Neural progenitor cell (in vitro differentiated cells): Measurements from ENCODE around the gene CHMP1B. TPM values are rescaled to one million over a fixed set of nuclear protein-coding genes. Genes with fewer than 3 reads are reported as not detected.

ENCODE experiments used
- DNase-seq: peaks from one replicate; pipeline ENCODE4 v3.0.0-alpha.2; 2016; ENCODE audit warnings: low spot score
- H2AFZ ChIP-seq: fragments of 200-600 bp; sonication (generic); replicated peaks from 2 replicates; pipeline ENCODE4 v1.6.1; 2016; ENCODE audit warnings: antibody characterized with exemption
- H3F3A ChIP-seq: fragments of 200-600 bp; sonication (generic); 2 replicates; pipeline ENCODE4 v1.6.1; 2016; ENCODE audit warnings: antibody characterized with exemption, low read depth
- H3K27ac ChIP-seq: fragments of 200-600 bp; sonication (generic); 2 replicates; pipeline ENCODE4 v1.5.1; 2016; ENCODE audit warnings: mild to moderate bottlenecking
- H3K27me3 ChIP-seq: fragments of 200-600 bp; sonication (generic); 2 replicates; pipeline ENCODE4 v1.6.1; 2016; ENCODE audit warnings: mild to moderate bottlenecking, moderate library complexity
- H3K36me3 ChIP-seq: fragments of 200-600 bp; sonication (generic); 2 replicates; pipeline ENCODE4 v1.5.1; 2016
- H3K4me1 ChIP-seq: fragments of 200-600 bp; sonication (generic); 2 replicates; pipeline ENCODE4 v1.6.1; 2016; ENCODE audit warnings: mixed run types
- H3K4me2 ChIP-seq: fragments of 200-600 bp; sonication (generic); 2 replicates; pipeline ENCODE4 v1.6.1; 2016
- H3K4me3 ChIP-seq: fragments of 200-600 bp; sonication (generic); 2 replicates; pipeline ENCODE4 v1.5.1; 2016
- H3K79me2 ChIP-seq: fragments of 200-600 bp; sonication (generic); 2 replicates; pipeline ENCODE4 v1.6.1; 2016; ENCODE audit warnings: low read depth
- H3K9ac ChIP-seq: fragments of 200-600 bp; sonication (generic); 2 replicates; pipeline ENCODE4 v1.6.1; 2016
- H3K9me3 ChIP-seq: fragments of 200-600 bp; sonication (generic); 2 replicates; pipeline ENCODE4 v1.5.1; 2016; ENCODE audit warnings: low read depth
- H4K20me1 ChIP-seq: fragments of 200-600 bp; sonication (generic); 2 replicates; pipeline ENCODE4 v1.6.1; 2016; ENCODE audit warnings: low read depth
- H3K27ac Mint-ChIP-seq: 3 replicates; pipeline ENCODE4 v1.8.0; 2021; ENCODE audit warnings: mixed read lengths
- H3K27me3 Mint-ChIP-seq: 2 replicates; pipeline ENCODE4 v1.8.0; 2022; ENCODE audit warnings: low read depth, mild to moderate bottlenecking, inconsistent platforms, moderate library complexity, mixed read lengths; ENCODE audit not compliant: insufficient read depth
- H3K36me3 Mint-ChIP-seq: 3 replicates; pipeline ENCODE4 v1.8.0; 2021; ENCODE audit warnings: mixed read lengths
- H3K4me1 Mint-ChIP-seq: 3 replicates; pipeline ENCODE4 v1.8.0; 2021; ENCODE audit warnings: mixed read lengths
- H3K4me3 Mint-ChIP-seq: 3 replicates; pipeline ENCODE4 v1.8.0; 2021; ENCODE audit warnings: mild to moderate bottlenecking, moderate library complexity, mixed read lengths
- H3K9me3 Mint-ChIP-seq: 3 replicates; pipeline ENCODE4 v1.8.0; 2020; ENCODE audit warnings: mixed read lengths
- CTCF ChIP-seq: fragments of 200-600 bp; sonication (generic); IDR thresholded peaks from 2 replicates; pipeline ENCODE4 v1.5.1; 2017; ENCODE audit warnings: antibody characterized with exemption, mild to moderate bottlenecking
- EZH2 ChIP-seq: fragments of 200-600 bp; sonication (generic); IDR thresholded peaks from 2 replicates; pipeline ENCODE4 v1.6.1; 2017; ENCODE audit warnings: antibody characterized with exemption, mild to moderate bottlenecking, moderate library complexity
- EZH2phosphoT487 ChIP-seq: fragments of 200-600 bp; sonication (generic); IDR thresholded peaks from 2 replicates; pipeline ENCODE4 v1.6.1; 2017; ENCODE audit warnings: antibody characterized with exemption
- total RNA-seq: library from RNA; depleted of rRNA; stranded (reverse); fragments of >200 nt; gene quantifications from 2 replicates; pipeline ENCODE4 v1.2.3, GENCODE V29; 2015; ENCODE audit warnings: low replicate concordance

The CHMP1B gene
- total RNA-seq, 1 donor from 2014 or later, result 62.9 TPM

GRCh38 chr18:11840493-11840892 is 10.7 kb upstream of the CHMP1B start:
- no peak overlapping the region for H3K27ac ChIP-seq
- Mint-ChIP-seq H3K27me3 (no peaks in the 10 kb centered on the region), H3K4me1 (peaks cover 12% of the 10 kb centered on the region), H3K27ac (peak overlapping the region; percentile 9), H3K36me3 (no peaks in the 10 kb centered on the region), H3K4me3 (no peak overlapping the region), H3K9me3 (no peaks in the 10 kb centered on the region)
- TF ChIP-seq CTCF, result peak; percentile 13
- TF ChIP-seq EZH2, result no peak
- H4K20me1 ChIP-seq, result no peaks in the 10 kb centered on the region
- H3K27me3 ChIP-seq, result no peaks in the 10 kb centered on the region
- no peaks in the 10 kb centered on the region for H3K9me3 ChIP-seq
- H2AFZ ChIP-seq, result peak overlapping the region; percentile 95
- peak; percentile 58 for DNase-seq
- H3K4me2 ChIP-seq, result no peak overlapping the region
- no peak overlapping the region for H3K9ac ChIP-seq
- H3K36me3 ChIP-seq, result no peaks in the 10 kb centered on the region
- no peaks in the 10 kb centered on the region for H3F3A ChIP-seq
- no peak overlapping the region for H3K4me3 ChIP-seq
- H3K79me2 ChIP-seq, result no peaks in the 10 kb centered on the region
- H3K4me1 ChIP-seq, result peaks cover 14% of the 10 kb centered on the region

- no peaks in the 10 kb centered on the region for H3F3A ChIP-seq
- H3K27ac ChIP-seq, result no peak overlapping the region
- H3K9ac ChIP-seq, result no peak overlapping the region
- TF ChIP-seq EZH2 (no peak), EZH2phosphoT487 (no peak)
- H3K36me3 ChIP-seq, result no peaks in the 10 kb centered on the region
- H3K79me2 ChIP-seq, result no peaks in the 10 kb centered on the region
- DNase-seq, result no peak
- Mint-ChIP-seq H3K4me3 (no peak overlapping the region), H3K36me3 (no peaks in the 10 kb centered on the region), H3K9me3 (no peaks in the 10 kb centered on the region), H3K27ac (no peak overlapping the region), H3K4me1 (peaks cover 12% of the 10 kb centered on the region), H3K27me3 (no peaks in the 10 kb centered on the region)
- H3K4me3 ChIP-seq, result no peak overlapping the region
- no peaks in the 10 kb centered on the region for H3K27me3 ChIP-seq
- H3K4me1 ChIP-seq, result peaks cover 14% of the 10 kb centered on the region
- no peak overlapping the region for H3K4me2 ChIP-seq
- no peaks in the 10 kb centered on the region for H3K9me3 ChIP-seq
- no peak overlapping the region for H2AFZ ChIP-seq
- no peaks in the 10 kb centered on the region for H4K20me1 ChIP-seq
These were observed 8.7 kb upstream of the CHMP1B start for GRCh38 chr18:11842562-11842961.

- peaks cover 13% of the 10 kb centered on the region for H3K4me1 ChIP-seq
- Mint-ChIP-seq H3K36me3 (no peaks in the 10 kb centered on the region), H3K4me1 (peaks cover 18% of the 10 kb centered on the region), H3K9me3 (no peaks in the 10 kb centered on the region), H3K27ac (no peak overlapping the region), H3K27me3 (no peaks in the 10 kb centered on the region), H3K4me3 (no peak overlapping the region)
- H3K27me3 ChIP-seq, result no peaks in the 10 kb centered on the region
- H3F3A ChIP-seq, result no peaks in the 10 kb centered on the region
- no peak overlapping the region for H3K4me2 ChIP-seq
- no peak overlapping the region for H3K4me3 ChIP-seq
- H3K36me3 ChIP-seq, result no peaks in the 10 kb centered on the region
- no peak overlapping the region for H3K27ac ChIP-seq
- no peak overlapping the region for H3K9ac ChIP-seq
- no peaks in the 10 kb centered on the region for H3K9me3 ChIP-seq
- TF ChIP-seq EZH2, result no peak
- no peak for TF ChIP-seq EZH2phosphoT487
- no peak for TF ChIP-seq CTCF
- H2AFZ ChIP-seq, result no peak overlapping the region
- DNase-seq, result no peak
- no peaks in the 10 kb centered on the region for H4K20me1 ChIP-seq
- H3K79me2 ChIP-seq, result no peaks in the 10 kb centered on the region
These were observed 6.8 kb upstream of the CHMP1B start for GRCh38 chr18:11844436-11844835.

DNA sequence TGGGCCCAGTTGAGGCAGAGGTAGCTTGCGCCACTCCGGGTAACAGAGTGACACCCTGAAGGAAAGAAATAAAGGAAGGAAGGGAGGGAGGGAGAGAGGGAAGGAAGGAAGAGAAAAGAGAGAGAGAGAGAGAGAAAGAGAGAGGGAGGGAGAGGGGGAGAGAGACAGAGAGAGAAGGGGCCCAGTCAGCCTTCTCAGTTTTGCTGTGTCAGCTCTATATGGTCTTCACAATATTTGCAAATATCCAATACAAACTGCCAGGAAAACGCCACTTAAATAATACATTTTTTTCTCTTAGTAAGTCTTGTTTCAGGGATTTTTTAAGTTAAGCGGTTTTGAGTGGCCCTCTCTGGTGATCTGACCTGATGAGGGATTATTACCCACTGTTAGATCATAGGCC is 5.6 kb upstream of the CHMP1B start:
- H3K36me3 ChIP-seq, result no peaks in the 10 kb centered on the region
- H3K4me2 ChIP-seq, result no peak overlapping the region
- peaks cover 11% of the 10 kb centered on the region for H3F3A ChIP-seq
- no peaks in the 10 kb centered on the region for H3K9me3 ChIP-seq
- H3K9ac ChIP-seq, result no peak overlapping the region
- no peak overlapping the region for H3K27ac ChIP-seq
- no peaks in the 10 kb centered on the region for H4K20me1 ChIP-seq
- no peak overlapping the region for H3K27ac Mint-ChIP-seq
- no peak for DNase-seq
- H3K27me3 ChIP-seq, result no peaks in the 10 kb centered on the region
- H3K4me3 ChIP-seq, result no peak overlapping the region
- H3K9me3 Mint-ChIP-seq, result no peaks in the 10 kb centered on the region
- H3K4me3 Mint-ChIP-seq, result no peak overlapping the region
- H3K4me1 Mint-ChIP-seq, result peaks cover 20% of the 10 kb centered on the region
- peaks cover 13% of the 10 kb centered on the region for H3K4me1 ChIP-seq
- no peaks in the 10 kb centered on the region for H3K36me3 Mint-ChIP-seq
- no peak overlapping the region for H2AFZ ChIP-seq
- no peaks in the 10 kb centered on the region for H3K79me2 ChIP-seq
- H3K27me3 Mint-ChIP-seq, result no peaks in the 10 kb centered on the region
- TF ChIP-seq EZH2phosphoT487 (no peak), EZH2 (no peak), CTCF (no peak)
